NCI-H345 treated with DMSO at 0.1 percent for 48 hours (cell line): Measurements from ENCODE around the gene GNB5.
A peak's percentile ranks its signal among the peaks of the same experiment; 100 is the strongest.
"Not testable (repeated sequence)": the region's sequence is repeated elsewhere in the genome, so short reads cannot be mapped to it uniquely, and the experiment has no call there.

Experiments used
- DNase-seq: peaks from one replicate; lab custom pipeline; 2025; ENCODE audit not compliant: unreplicated experiment; lab: John Stamatoyannopoulos, UW

GNB5 gene

GRCh38 chr15:52171386-52171785, 19.8 kb downstream of the GNB5 start:
- no peak for DNase-seq

- not testable (repeated sequence) for DNase-seq
Observed at GRCh38 chr15:52170199-52170598, 21.0 kb downstream of the GNB5 start.

GRCh38 chr15:52165494-52166131, 25.6 kb downstream of the GNB5 start:
- DNase-seq: not testable (repeated sequence)

- DNase-seq: no peak
Observed at GRCh38 chr15:52164631-52165265, 26.4 kb downstream of the GNB5 start.

- no peak for DNase-seq
Observed at GRCh38 chr15:52163321-52164190, 27.6 kb downstream of the GNB5 start.

- DNase-seq: no peak
Observed at GRCh38 chr15:52162876-52163275, 28.3 kb downstream of the GNB5 start.

GRCh38 chr15:52162260-52162659, 28.9 kb downstream of the GNB5 start:
- no peak for DNase-seq

GRCh38 chr15:52161406-52161966, 29.7 kb downstream of the GNB5 start:
- DNase-seq: no peak

- no peak for DNase-seq
Observed at GRCh38 chr15:52159645-52160044, 31.5 kb downstream of the GNB5 start.

GRCh38 chr15:52158084-52158765, 33.0 kb downstream of the GNB5 start:
- no peak for DNase-seq

GRCh38 chr15:52155878-52156277, 35.3 kb downstream of the GNB5 start:
- DNase-seq: no peak

GRCh38 chr15:52154896-52155865, 36.0 kb downstream of the GNB5 start:
- DNase-seq: no peak

- peak; percentile 13 for DNase-seq
Observed at GRCh38 chr15:52153900-52154895, 37.0 kb downstream of the GNB5 start.

- no peak for DNase-seq
Observed at GRCh38 chr15:52151353-52151752, 39.8 kb downstream of the GNB5 start.

GRCh38 chr15:52150871-52151270, 40.3 kb downstream of the GNB5 start:
- DNase-seq: no peak

GRCh38 chr15:52150043-52150825, 41.0 kb downstream of the GNB5 start:
- no peak for DNase-seq

- DNase-seq: no peak
Observed at GRCh38 chr15:52148403-52148802, 42.8 kb downstream of the GNB5 start.

GRCh38 chr15:52146776-52147175, 44.4 kb downstream of the GNB5 start:
- DNase-seq: no peak
